Heart left ventricle (tissue), 16 donors: Measurements from ENCODE around the gene DCAF4. TPM values are rescaled to one million over a fixed set of nuclear protein-coding genes. Genes with fewer than 3 reads are reported as not detected.

ENCODE experiments used
- ATAC-seq, 4 donors: fragments of 200-7000 bp; cut with Tn5 transposase; one replicate each; pipeline ENCODE4 v1.9.1; 2020 to 2022; ENCODE audit warnings: moderate library complexity in 4 of 4, mild to moderate bottlenecking in 3 of 4, moderate number of reproducible peaks in 1 of 4
- DNase-seq, 5 donors: peaks; one replicate each; pipeline ENCODE4 v3.0.0-alpha.2; 2020
- H3K27ac ChIP-seq, 12 donors: fragments of 200-600 bp; sonication (generic) in 4 of 12; one replicate each; pipeline versions ENCODE4 v1.5.0 to v1.8.0; 2016 to 2022; ENCODE audit warnings: mild to moderate bottlenecking in 2 of 12
- H3K27me3 ChIP-seq, 9 donors: fragments of 200-600 bp; sonication (generic) in 2 of 9; one replicate each; pipeline versions ENCODE4 v1.5.1 to v1.8.0; 2016 to 2022; ENCODE audit warnings: mild to moderate bottlenecking in 3 of 9
- H3K36me3 ChIP-seq, 9 donors: fragments of 200-600 bp; sonication (generic) in 2 of 9; one replicate each; pipeline versions ENCODE4 v1.5.0 to v1.8.0; 2018 to 2022; ENCODE audit warnings: mild to moderate bottlenecking in 2 of 9
- H3K4me1 ChIP-seq, 12 donors: fragments of 200-600 bp; sonication (generic) in 4 of 12; one replicate each; pipeline versions ENCODE4 v1.5.0 to v1.8.0; 2016 to 2022; ENCODE audit warnings: mild to moderate bottlenecking in 3 of 12
- H3K4me3 ChIP-seq, 12 donors: fragments of 200-600 bp; sonication (generic) in 4 of 12; one replicate each; pipeline versions ENCODE4 v1.5.0 to v1.8.0; 2017 to 2022; ENCODE audit warnings: mild to moderate bottlenecking in 9 of 12, moderate library complexity in 4 of 12
- H3K9me3 ChIP-seq, 12 donors: fragments of 200-600 bp; sonication (generic) in 4 of 12; one replicate each; pipeline versions ENCODE4 v1.5.0 to v1.8.0; 2016 to 2022; ENCODE audit warnings: mild to moderate bottlenecking in 1 of 12
- CTCF ChIP-seq, 12 donors: fragments of 200-600 bp; sonication (generic) in 4 of 12; IDR thresholded peaks; one replicate each; pipeline versions ENCODE4 v1.5.0 to v1.8.0; 2018 to 2022; ENCODE audit warnings: antibody characterized with exemption in 12 of 12, mild to moderate bottlenecking in 5 of 12
- POLR2A ChIP-seq, 2 donors: fragments of 450-650 bp; IDR thresholded peaks; one replicate each; pipeline ENCODE4 v1.6.1; 2017; ENCODE audit warnings: antibody characterized with exemption in 2 of 2, mild to moderate bottlenecking in 2 of 2, moderate library complexity in 2 of 2
- WGBS, 4 donors: extraction: QIAGEN DNeasy Blood & Tissue Kit in 2 of 4; methylation state at CpG; one replicate each; pipeline versions ENCODE4 v1.1.5 to v1.1.7; 2013 to 2018; 5-methylcytosine and 5-hydroxymethylcytosine counted together
- intact Hi-C, 10 donors: fragments of 100-400 bp; cut with DNase I; formaldehyde crosslinking; loops; one replicate each; pipeline versions ENCODE4 v1.11.1 to v1.14.2; 2022
- polyA plus RNA-seq, 2 donors: library from polyadenylated mRNA; stranded (reverse); fragments of 200-250 nt; gene quantifications; one replicate each; pipeline ENCODE4 v1.2.3, GENCODE V29; 2013
- total RNA-seq, 9 donors: library from RNA; depleted of rRNA in 2 of 9; stranded (reverse); fragments of >200 nt in 2 of 9; fragmentation: NEBNext Ultra II Directional in 3 of 9; extraction: Animal tissue kit (Norgen Biotek cat#: 25700) in 3 of 9; gene quantifications; one replicate each; pipeline versions ENCODE4 v1.1.0 to v1.2.4, GENCODE V29; 2016 to 2023
- donor health status: ischemic (EF 13 %, LVEDD 7.1; RV severe dilation, severe dysfunction).
- donor health status: healthy with polysubstance abuse.
- donor health status: DM: no; HTN: yes; CAD: no.
- donor health status: DM: no; HTN: no; CAD: no.
- donor health status: ischemic (EF 25% LVEDD 6.9; RV normal size, moderate dysfunction).
- donor health status: ischemic (EF 25% LVEDD 5.7; RV mildly dilated, moderate dysfunction).
- donor health status: healthy.
- donor health status: DM: yes; HTN: yes; CAD: no.
- donor health status: ischemic (EF 35%, LVEDD 5.7; RV mildly dilated, moderate dysfunction).
- donor health status: nonischemic (EF 11% LVEDD 7.7; RV severe dilation, severe dysfunction).
- donor health status: DM: yes; HTN: yes; CAD: no.
- donor health status: PGD.
- donor health status: ischemic (EF 29% LVEDD 5.4; RV normal size, mild dysfunction).
- donor health status: nonischemic (EF 23%, LVEDD 6.1; RV moderate dilation, normal function).

DCAF4 gene
- total and polyA plus RNA-seq, 11 donors = 2.4 to 13.1 (median 8.6) TPM

- Histone ChIP-seq H3K36me3 (no peaks in the 10 kb centered on the region), H3K4me3 (peak overlapping the region in 2 of 12 donors; percentile 15 to 16), H3K9me3 (no peaks in the 10 kb centered on the region), H3K4me1 (peaks cover 0 to 26% (median 10%) of the 10 kb centered on the region in 12 donors), H3K27me3 (no peaks in the 10 kb centered on the region), H3K27ac (peak overlapping the region in 8 of 12 donors; percentile 2 to 66 (median 37))
- peak in 1 of 5 donors; percentile 31 for DNase-seq
- 38 to 45% (median 41%) methylated on average over 5 of the region's 5 CpGs for WGBS, 4 donors
- intact Hi-C loops = loop anchor here in 1 of 10 donors (10.0 kb wide), 1 partner anchor 293 kb away; no protein-coding TSS in a partner anchor
- peak in 3 of 4 donors; percentile 37 to 65 (median 42) for ATAC-seq
- TF ChIP-seq POLR2A (IDR thresholded peaks at IDR 0.05) (no peak), CTCF (IDR thresholded peaks at IDR 0.05) (no peak)
Measured at GRCh38 chr14:72907886-72908285, 18.4 kb upstream of the DCAF4 start.

GRCh38 chr14:72909163-72909562, 17.1 kb upstream of the DCAF4 start:
- ATAC-seq (peak in 3 of 4 donors; percentile 5 to 58 (median 27)), DNase-seq (no peak)
- Histone ChIP-seq H3K27ac (no peak overlapping the region), H3K4me3 (no peak overlapping the region), H3K27me3 (no peaks in the 10 kb centered on the region), H3K4me1 (peaks cover 0 to 26% (median 10%) of the 10 kb centered on the region in 12 donors), H3K9me3 (no peaks in the 10 kb centered on the region), H3K36me3 (no peaks in the 10 kb centered on the region)
- TF ChIP-seq CTCF (IDR thresholded peaks at IDR 0.05) (no peak), POLR2A (IDR thresholded peaks at IDR 0.05) (no peak)
- WGBS, 4 donors = 49 to 76% (median 59%) methylated on average over 5 of the region's 5 CpGs
- intact Hi-C loops = loop anchor here in 1 of 10 donors (10.0 kb wide), 1 partner anchor 294 kb away; no protein-coding TSS in a partner anchor

- Histone ChIP-seq H3K27ac (no peak overlapping the region), H3K9me3 (no peaks in the 10 kb centered on the region), H3K4me1 (peaks cover 0 to 4% (median 0%) of the 10 kb centered on the region in 12 donors), H3K4me3 (no peak overlapping the region), H3K27me3 (no peaks in the 10 kb centered on the region), H3K36me3 (no peaks in the 10 kb centered on the region)
- intact Hi-C loops = no loop called here
- ATAC-seq = no peak
- no peak for TF ChIP-seq POLR2A (IDR thresholded peaks at IDR 0.05)
- no peak for TF ChIP-seq CTCF (IDR thresholded peaks at IDR 0.05)
- 43 to 60% (median 54%) methylated on average over 2 of the region's 2 CpGs for WGBS, 4 donors
- DNase-seq = no peak
Measured at GRCh38 chr14:72913809-72914208, 12.5 kb upstream of the DCAF4 start.

- Histone ChIP-seq H3K4me1 (no peaks in the 10 kb centered on the region), H3K27ac (no peak overlapping the region), H3K9me3 (no peaks in the 10 kb centered on the region), H3K27me3 (no peaks in the 10 kb centered on the region), H3K4me3 (no peak overlapping the region), H3K36me3 (no peaks in the 10 kb centered on the region)
- TF ChIP-seq CTCF (IDR thresholded peaks at IDR 0.05) (no peak), POLR2A (IDR thresholded peaks at IDR 0.05) (no peak)
- intact Hi-C loops = no loop called here
- WGBS, 4 donors = 71 to 75% (median 72%) methylated on average over 6 of the region's 6 CpGs
- DNase-seq = no peak
- no peak for ATAC-seq
Measured at GRCh38 chr14:72916174-72916573, 10.1 kb upstream of the DCAF4 start.
